Pulmonary artery endothelial cell (primary cell): ENCODE results near the gene ZNF526. TPM values are rescaled to one million over a fixed set of nuclear protein-coding genes. Genes with fewer than 3 reads are reported as not detected.
"Not testable (repeated sequence)": the region's sequence is repeated elsewhere in the genome, so short reads cannot be mapped to it uniquely, and the experiment has no call there.

Experiments
- DNase-seq: peaks from one replicate; pipeline ENCODE4 v3.0.0-alpha.2; 2011; ENCODE audit warnings: low read depth, low spot score
- total RNA-seq: library from RNA; depleted of rRNA; stranded (reverse); fragments of >200 nt; gene quantifications from 2 replicates; pipeline ENCODE4 v1.2.3, GENCODE V29; 2014

The ZNF526 gene
- total RNA-seq, 1 donor from 2014 or later = 8.0 TPM

GRCh38 chr19:42257842-42258241, 37.7 kb downstream of the ZNF526 start:
- not testable (repeated sequence) for DNase-seq

GRCh38 chr19:42261763-42262162, 41.7 kb downstream of the ZNF526 start:
- DNase-seq = no peak

- not testable (repeated sequence) for DNase-seq
Observed at GRCh38 chr19:42266105-42266504, 46.0 kb downstream of the ZNF526 start.

- not testable (repeated sequence) for DNase-seq
Observed at GRCh38 chr19:42266928-42267603, 47.0 kb downstream of the ZNF526 start.

GRCh38 chr19:42267644-42268141, 47.6 kb downstream of the ZNF526 start:
- DNase-seq = no peak

GRCh38 chr19:42268142-42268703, 48.1 kb downstream of the ZNF526 start:
- DNase-seq = peak; percentile 99

GRCh38 chr19:42268704-42269477, 48.8 kb downstream of the ZNF526 start, which contains the start of gene CIC:
CIC (plus strand) TSS chr19:42269252; CDS start chr19:42271784, 2,532 bp downstream.
- peak; percentile 100 for DNase-seq

- no peak for DNase-seq
Observed at GRCh38 chr19:42269478-42270345, 49.6 kb downstream of the ZNF526 start.

- no peak for DNase-seq
Observed at GRCh38 chr19:42270346-42271044, 50.4 kb downstream of the ZNF526 start.

GRCh38 chr19:42271045-42271419, 50.9 kb downstream of the ZNF526 start:
- DNase-seq = no peak

- no peak for DNase-seq
Observed at GRCh38 chr19:42271861-42272534, 51.9 kb downstream of the ZNF526 start.

- no peak for DNase-seq
Observed at GRCh38 chr19:42272535-42272897, 52.4 kb downstream of the ZNF526 start.

- no peak for DNase-seq
Observed at GRCh38 chr19:42272989-42273406, 52.9 kb downstream of the ZNF526 start.

- no peak for DNase-seq
Observed at GRCh38 chr19:42273407-42274064, 53.4 kb downstream of the ZNF526 start.

- DNase-seq = no peak
Observed at GRCh38 chr19:42274065-42274682, 54.1 kb downstream of the ZNF526 start.

GRCh38 chr19:42275103-42275502, 55.0 kb downstream of the ZNF526 start:
- no peak for DNase-seq

- no peak for DNase-seq
Observed at GRCh38 chr19:42275517-42275916, 55.4 kb downstream of the ZNF526 start.

- no peak for DNase-seq
Observed at GRCh38 chr19:42276284-42276683, 56.2 kb downstream of the ZNF526 start.

- DNase-seq = no peak
Observed at GRCh38 chr19:42276821-42277220, 56.7 kb downstream of the ZNF526 start.
